ENCODE data around the gene LHX6.
A peak's percentile ranks its signal among the peaks of the same experiment; 100 is the strongest.

The LHX6 gene

GRCh38 chr9:122234022-122234748 lies 5.4 kb upstream of the LHX6 start:
- DNase-seq = no peak

- DNase-seq = no peak
Measured at GRCh38 chr9:122232796-122233306, 4.1 kb upstream of the LHX6 start.

- DNase-seq = no peak
Measured at GRCh38 chr9:122229485-122229837, 704 bp upstream of the LHX6 start.

- no peak for DNase-seq
Measured at GRCh38 chr9:122228191-122228567, 578 bp downstream of the LHX6 start.

GRCh38 chr9:122227575-122227900 lies 1.2 kb downstream of the LHX6 start:
- DNase-seq = no peak

- DNase-seq = no peak
Measured at GRCh38 chr9:122226758-122227574, 1.8 kb downstream of the LHX6 start.

GRCh38 chr9:122226142-122226757 lies 2.5 kb downstream of the LHX6 start:
- DNase-seq = no peak

GRCh38 chr9:122225312-122226141 lies 3.2 kb downstream of the LHX6 start:
- DNase-seq = no peak

GRCh38 chr9:122223435-122223834 lies 5.3 kb downstream of the LHX6 start:
- no peak for DNase-seq

GRCh38 chr9:122222791-122223190 lies 6.0 kb downstream of the LHX6 start:
- DNase-seq = no peak

GRCh38 chr9:122221183-122221811 lies 7.5 kb downstream of the LHX6 start:
- DNase-seq = no peak

- no peak for DNase-seq
Measured at GRCh38 chr9:122220673-122221182, 8.0 kb downstream of the LHX6 start.

- no peak for DNase-seq
Measured at GRCh38 chr9:122219856-122220672, 8.7 kb downstream of the LHX6 start.

GRCh38 chr9:122218935-122219855 lies 9.6 kb downstream of the LHX6 start:
- no peak for DNase-seq

- no peak for DNase-seq
Measured at GRCh38 chr9:122218071-122218934, 10.5 kb downstream of the LHX6 start.

- DNase-seq = peak; percentile 12
Measured at GRCh38 chr9:122217640-122218039, 11.1 kb downstream of the LHX6 start.

GRCh38 chr9:122216798-122217418 lies 11.8 kb downstream of the LHX6 start:
- no peak for DNase-seq

- DNase-seq = no peak
Measured at GRCh38 chr9:122216138-122216797, 12.5 kb downstream of the LHX6 start.
